H1 (cell line): ENCODE data around the gene AFG1L. TPM values are rescaled to one million over a fixed set of nuclear protein-coding genes. Genes with fewer than 3 reads are reported as not detected.

Experiments used
- CTCF ChIA-PET: fragments of 300-600 bp; sonication (Branson Sonifier 250); formaldehyde crosslinking; loops from one replicate; lab custom pipeline; 2021; ENCODE audit not compliant: partially characterized antibody; lab: Charles Lee
- POLR2A ChIA-PET: fragments of 300-600 bp; sonication (Branson Sonifier 250); formaldehyde crosslinking; loops from one replicate; lab custom pipeline; 2021; ENCODE audit warnings: inconsistent platforms; ENCODE audit not compliant: partially characterized antibody; lab: Charles Lee
- DNase-seq, 2 experiments: peaks; one replicate each; pipeline versions ENCODE4 v3.0.0 to v3.0.0-alpha.2; 2010 to 2022; ENCODE audit warnings: low spot score in 2 of 2, low read depth in 1 of 2, mixed read lengths in 1 of 2
- FAIRE-seq: peaks from 2 replicates; lab custom pipeline; 2011; peaks lifted over from hg19 to GRCh38; lab: Jason Lieb, UNC
- H2AFZ ChIP-seq: 2 replicates; pipeline ENCODE4 v1.8.1; 2012; ENCODE audit warnings: low read length, inconsistent platforms
- H2AK5ac ChIP-seq: 2 replicates; pipeline ENCODE4 v1.6.1; 2013; ENCODE audit warnings: low read depth, low read length
- H2BK120ac ChIP-seq: replicated peaks from 2 replicates; pipeline ENCODE3; 2013; ENCODE audit warnings: low read depth, low read length, inconsistent platforms
- H2BK12ac ChIP-seq: 2 replicates; pipeline ENCODE4 v1.6.1; 2013; ENCODE audit warnings: low read depth, low read length
- H2BK15ac ChIP-seq: 2 replicates; pipeline ENCODE4 v1.6.1; 2013; ENCODE audit warnings: low read length
- H2BK20ac ChIP-seq: 2 replicates; pipeline ENCODE4 v1.6.1; 2013; ENCODE audit warnings: low read length
- H2BK5ac ChIP-seq: 2 replicates; pipeline ENCODE4 v1.6.1; 2013; ENCODE audit warnings: low read depth, low read length
- H3K14ac ChIP-seq: 2 replicates; pipeline ENCODE4 v1.6.1; 2013; ENCODE audit warnings: inconsistent platforms; ENCODE audit not compliant: insufficient read length
- H3K18ac ChIP-seq: 2 replicates; pipeline ENCODE4 v1.6.1; 2013; ENCODE audit warnings: low read length; ENCODE audit errors: extremely low read depth
- H3K23ac ChIP-seq: 2 replicates; pipeline ENCODE4 v1.6.1; 2013; ENCODE audit warnings: inconsistent platforms; ENCODE audit not compliant: insufficient read length
- H3K23me2 ChIP-seq: 2 replicates; pipeline ENCODE4 v1.6.1; 2013; ENCODE audit warnings: low read depth, low read length
- H3K27ac ChIP-seq: 2 replicates; pipeline ENCODE4 v1.6.1; 2011; ENCODE audit warnings: low read depth, low read length, inconsistent platforms
- H3K27me3 ChIP-seq, 4 experiments: replicated peaks in 1 of 4; 1 replicate in 1 of 4; 2 replicates in 3 of 4; pipeline versions ENCODE4 v1.6.1 to v1.8.1; 2011 to 2013; ENCODE audit warnings: low read length in 3 of 4, mild to moderate bottlenecking in 3 of 4, inconsistent platforms in 2 of 4, mixed read lengths in 2 of 4, moderate library complexity in 1 of 4; ENCODE audit not compliant: control insufficient read depth in 3 of 4, insufficient read depth in 3 of 4; ENCODE audit errors: extremely low read depth in 1 of 4
- H3K36me3 ChIP-seq, 4 experiments: 2 replicates each; pipeline versions ENCODE4 v1.6.1 to v1.8.1; 2011 to 2013; ENCODE audit warnings: mild to moderate bottlenecking in 4 of 4, low read length in 3 of 4, moderate library complexity in 2 of 4, control low read depth in 1 of 4, inconsistent platforms in 1 of 4; ENCODE audit not compliant: insufficient read depth in 4 of 4, control insufficient read depth in 2 of 4
- H3K4ac ChIP-seq: replicated peaks from 2 replicates; pipeline ENCODE3; 2013; ENCODE audit warnings: low read length, low read depth, mixed read lengths, inconsistent platforms; ENCODE audit not compliant: insufficient read length
- H3K4me1 ChIP-seq, 4 experiments: replicated peaks in 1 of 4; 1 replicate in 1 of 4; 2 replicates in 3 of 4; pipeline versions ENCODE4 v1.6.1 to v1.8.1; 2011 to 2013; ENCODE audit warnings: low read length in 3 of 4, inconsistent platforms in 2 of 4, mixed read lengths in 1 of 4; ENCODE audit not compliant: insufficient read depth in 4 of 4, control insufficient read depth in 3 of 4
- H3K4me2 ChIP-seq, 2 experiments: 2 replicates each; pipeline versions ENCODE4 v1.6.1 to v1.8.1; 2011 to 2013; ENCODE audit warnings: low read depth in 2 of 2, low read length in 2 of 2, control low read depth in 1 of 2, inconsistent platforms in 1 of 2, mild to moderate bottlenecking in 1 of 2; ENCODE audit not compliant: insufficient read depth in 1 of 2
- H3K4me3 ChIP-seq, 4 experiments: fragments of 200-600, 300-600 bp in 1 of 4; sonication (generic), shearing (Covaris generic), sonication (Bioruptor Twin) in 1 of 4; 2 replicates each; pipeline versions ENCODE4 v1.5.1 to v1.8.1; 2011 to 2016; ENCODE audit warnings: low read length in 4 of 4, low read depth in 3 of 4, control low read depth in 2 of 4, inconsistent platforms in 2 of 4, mild to moderate bottlenecking in 2 of 4, mixed read lengths in 1 of 4, moderate library complexity in 1 of 4; ENCODE audit not compliant: insufficient read depth in 2 of 4; ENCODE audit errors: extremely low read depth in 1 of 4
- H3K56ac ChIP-seq: replicated peaks from 2 replicates; pipeline ENCODE3; 2013; ENCODE audit warnings: low read depth, mild to moderate bottlenecking, mixed read lengths, low read length, inconsistent platforms; ENCODE audit not compliant: insufficient read length
- H3K79me1 ChIP-seq: 2 replicates; pipeline ENCODE4 v1.6.1; 2013; ENCODE audit warnings: low read depth, low read length, control low read depth
- H3K79me2 ChIP-seq, 2 experiments: 2 replicates each; pipeline versions ENCODE4 v1.6.1 to v1.8.1; 2012 to 2013; ENCODE audit warnings: low read length in 2 of 2, mild to moderate bottlenecking in 2 of 2, inconsistent platforms in 1 of 2; ENCODE audit not compliant: insufficient read depth in 2 of 2, control insufficient read depth in 1 of 2
- H3K9ac ChIP-seq, 4 experiments: replicated peaks in 1 of 4; 1 replicate in 1 of 4; 2 replicates in 3 of 4; pipeline versions ENCODE4 v1.6.1 to v1.8.1; 2011 to 2013; ENCODE audit warnings: low read depth in 3 of 4, low read length in 3 of 4, control low read depth in 2 of 4, mild to moderate bottlenecking in 2 of 4, moderate library complexity in 2 of 4, inconsistent platforms in 1 of 4; ENCODE audit errors: extremely low read depth in 1 of 4
- H3K9me3 ChIP-seq, 2 experiments: 2 replicates each; pipeline versions ENCODE4 v1.6.1 to v1.8.1; 2012 to 2013; ENCODE audit warnings: mild to moderate bottlenecking in 2 of 2, moderate library complexity in 2 of 2, control low read depth in 1 of 2, inconsistent platforms in 1 of 2, low read depth in 1 of 2, low read length in 1 of 2, mixed read lengths in 1 of 2; ENCODE audit not compliant: insufficient read depth in 2 of 2
- H4K20me1 ChIP-seq, 2 experiments: replicated peaks in 1 of 2; 2 replicates each; pipeline versions ENCODE3 to v1.8.1; 2011 to 2013; ENCODE audit warnings: inconsistent platforms in 2 of 2, low read length in 2 of 2, mild to moderate bottlenecking in 1 of 2; ENCODE audit not compliant: insufficient read depth in 2 of 2, control insufficient read depth in 1 of 2
- H4K5ac ChIP-seq: 2 replicates; pipeline ENCODE4 v1.6.1; 2013; ENCODE audit warnings: low read length, low read depth, mixed read lengths, inconsistent platforms; ENCODE audit not compliant: insufficient read length
- H4K8ac ChIP-seq: 2 replicates; pipeline ENCODE4 v1.8.0; 2013; ENCODE audit warnings: mild to moderate bottlenecking, moderate library complexity, low read length, inconsistent platforms; ENCODE audit not compliant: insufficient read depth; ENCODE audit errors: extremely low read depth
- H4K91ac ChIP-seq: replicated peaks from 2 replicates; pipeline ENCODE3; 2013; ENCODE audit warnings: low read length, mixed read lengths, inconsistent platforms; ENCODE audit not compliant: insufficient read length
- BACH1 ChIP-seq: IDR thresholded peaks from 2 replicates; pipeline ENCODE4 v1.6.1; 2012; ENCODE audit warnings: low read length, improper control_type of control experiment
- CREB1 ChIP-seq: IDR thresholded peaks from 2 replicates; pipeline ENCODE4 v1.6.1; 2012; ENCODE audit warnings: inconsistent platforms
- E2F6 ChIP-seq: IDR thresholded peaks from 2 replicates; pipeline ENCODE4 v1.6.1; 2012; ENCODE audit warnings: inconsistent platforms
- HDAC2 ChIP-seq, 2 experiments: fragments of 300-600 bp in 1 of 2; sonication (generic) in 1 of 2; IDR thresholded peaks; 2 replicates each; pipeline ENCODE4 v1.6.1; 2011 to 2012; ENCODE audit warnings: low read depth in 2 of 2, low read length in 2 of 2, mild to moderate bottlenecking in 2 of 2, moderate library complexity in 2 of 2, borderline replicate concordance in 1 of 2, inconsistent platforms in 1 of 2
- MAX ChIP-seq: IDR thresholded peaks from 2 replicates; pipeline ENCODE4 v1.6.1; 2012; ENCODE audit warnings: inconsistent platforms
- PHF8 ChIP-seq: fragments of 200-600 bp; sonication (generic); conservative IDR thresholded peaks from 2 replicates; pipeline ENCODE4 v1.7.1; 2012; ENCODE audit warnings: low read depth, mild to moderate bottlenecking, inconsistent platforms, low read length, moderate library complexity
- POLR2A ChIP-seq, 2 experiments: IDR thresholded peaks; 1 replicate in 1 of 2; 2 replicates in 1 of 2; pipeline ENCODE4 v1.6.1; 2011; ENCODE audit warnings: low read depth in 2 of 2, low read length in 2 of 2, mild to moderate bottlenecking in 2 of 2; ENCODE audit errors: control extremely low read depth in 1 of 2
- SIN3A ChIP-seq, 2 experiments: IDR thresholded peaks in 1 of 2; conservative IDR thresholded peaks in 1 of 2; 2 replicates each; pipeline ENCODE4 v1.6.1; 2011 to 2012; ENCODE audit warnings: low read length in 2 of 2, improper control_type of control experiment in 1 of 2, low read depth in 1 of 2, mild to moderate bottlenecking in 1 of 2
- TAF7 ChIP-seq: optimal IDR thresholded peaks from 2 replicates; pipeline ENCODE3; 2011; ENCODE audit warnings: low read depth, mild to moderate bottlenecking, inconsistent platforms, low read length, moderate library complexity, borderline replicate concordance
- WGBS, 2 experiments: shearing (Covaris generic) in 1 of 2; methylation state at CpG; one replicate each; pipeline versions ENCODE4 v1.1.6 to v1.1.7; 2013 to 2015; ENCODE audit warnings: low lambda C conversion rate in 2 of 2, mixed read lengths in 2 of 2, inconsistent platforms in 1 of 2, low coverage in 1 of 2, missing lambda C conversion rate in 1 of 2; ENCODE audit not compliant: insufficient replicate concordance in 2 of 2, insufficient coverage in 1 of 2, insufficient read length in 1 of 2; ENCODE audit errors: extremely low coverage in 1 of 2, missing lambda C conversion rate in 1 of 2; 5-methylcytosine and 5-hydroxymethylcytosine counted together
- polyA plus RNA-seq, 7 experiments: library from polyadenylated mRNA; depleted of rRNA in 3 of 7; stranded (reverse) in 5 of 7; unstranded in 2 of 7; fragments of >200 nt in 5 of 7; fragments of 200-250 nt in 2 of 7; gene quantifications; 1 replicate in 5 of 7; 2 replicates in 1 of 7; 4 replicates in 1 of 7; pipeline versions ENCODE4 v1.2.1 to v1.2.3, GENCODE V29; 2011 to 2013; ENCODE audit warnings: missing spikeins in 2 of 7, mixed read lengths in 2 of 7
- total RNA-seq: library from RNA; stranded (reverse); fragmentation: NEBNext Ultra II Directional; extraction: Animal tissue kit (Norgen Biotek cat#: 25700); gene quantifications from 2 replicates; pipeline ENCODE4 v1.2.1, GENCODE V29; 2021

AFG1L gene
- total and polyA plus RNA-seq, 2 of the 8 experiments (the other 6 are each of a cell fraction or from before 2014, with no cell fraction given): 0.98 to 5.7 TPM

- no peak for FAIRE-seq
- POLR2A ChIA-PET: no interaction called here
- Histone ChIP-seq H3K27ac (no peak overlapping the region), H3K23me2 (no peaks in the 10 kb centered on the region), H4K5ac (no peak overlapping the region), H3K23ac (no peak overlapping the region), H3K4me1 (no peaks in the 10 kb centered on the region), H2BK120ac (no peak overlapping the region), H3K9ac (no peak overlapping the region), H3K4me2 (no peak overlapping the region), H3K36me3 (no peaks in the 10 kb centered on the region), H2AFZ (no peak overlapping the region), H3K79me1 (no peaks in the 10 kb centered on the region), H2BK15ac (no peak overlapping the region), H2BK5ac (no peak overlapping the region), H4K20me1 (peaks cover 0 to 2% of the 10 kb centered on the region in 2 experiments), H3K4ac (no peak overlapping the region), H3K27me3 (no peaks in the 10 kb centered on the region), H2BK20ac (no peak overlapping the region), H3K56ac (no peak overlapping the region), H3K79me2 (no peaks in the 10 kb centered on the region), H4K8ac (no peak overlapping the region), H3K14ac (no peak overlapping the region), H2AK5ac (no peak overlapping the region), H4K91ac (no peak overlapping the region), H3K4me3 (no peak overlapping the region), H2BK12ac (no peak overlapping the region), H3K9me3 (no peaks in the 10 kb centered on the region), H3K18ac (no peak overlapping the region)
- CTCF ChIA-PET: interaction anchor here (0.6 to 1.3 kb wide), 3 partner anchors 116 to 239 kb away, joined by 3 to 4 read pairs (median 3); no protein-coding TSS in a partner anchor
- no peak for DNase-seq
- TF ChIP-seq TAF7: no peak
- TF ChIP-seq BACH1: no peak
- TF ChIP-seq CREB1: no peak
- no peak for TF ChIP-seq HDAC2 (IDR thresholded peaks at IDR 0.05; ENCODE audit: borderline replicate concordance in 1 of 2, low read depth in 2 of 2, low read length in 2 of 2)
- no peak for TF ChIP-seq PHF8
- no peak for TF ChIP-seq E2F6
- TF ChIP-seq POLR2A (IDR thresholded peaks at IDR 0.05; ENCODE audit: control extremely low read depth in 1 of 2, low read depth in 2 of 2, low read length in 2 of 2): no peak
- TF ChIP-seq MAX: no peak
- no peak for TF ChIP-seq SIN3A (conservative IDR thresholded peaks at IDR 0.05 in 1 of 2, IDR thresholded peaks at IDR 0.05 in 1 of 2; ENCODE audit: low read depth in 1 of 2, low read length in 2 of 2)
- WGBS, 2 experiments: 88% methylated on average over 3 of the region's 3 CpGs; no CpG with 5 or more reads in 1 of the 2 experiments
Measured at GRCh38 chr6:108364470-108364869, 69.6 kb downstream of the AFG1L start.
